ENCODE results near the gene BTK. TPM values are rescaled to one million over a fixed set of nuclear protein-coding genes. Genes with fewer than 3 reads are reported as not detected.

The BTK gene
- total and polyA plus RNA-seq, 4 donors = 15.5 to 29.4 (median 21.4) TPM

GRCh38 chrX:101383679-101384205, 2.2 kb downstream of the BTK start:
- no peak for TF ChIP-seq CTCF (IDR thresholded peaks at IDR 0.05; ENCODE audit: control extremely low read depth, extremely low read depth)
- Histone ChIP-seq H3K27me3 (ENCODE audit: control insufficient read depth in 3 of 3, insufficient read depth in 3 of 3, low read length in 2 of 3) (peaks cover 0 to 13% (median 0%) of the 10 kb centered on the region in 3 donors), H3K4me1 (ENCODE audit: control insufficient read depth in 5 of 5, insufficient read depth in 5 of 5, low read length in 5 of 5) (no peaks in the 10 kb centered on the region), H3K27ac (ENCODE audit: low read depth in 1 of 2, low read length in 1 of 2) (no peak overlapping the region), H3K4me3 (no peak overlapping the region), H3K9me3 (ENCODE audit: control insufficient read depth in 4 of 4, insufficient read depth in 3 of 4, low read length in 3 of 4) (no peaks in the 10 kb centered on the region), H3K36me3 (ENCODE audit: control insufficient read depth in 4 of 4, insufficient read depth in 4 of 4, low read length in 4 of 4) (no peaks in the 10 kb centered on the region), H3K9ac (ENCODE audit: insufficient read depth in 1 of 2, low read length in 2 of 2) (no peak overlapping the region)
- 38 to 59% methylated on average over 4 of the region's 4 CpGs for WGBS, 2 donors
- no peak for ATAC-seq (ENCODE audit: insufficient read depth, low FRiP score)
- peak in 1 of 3 donors; percentile 2 for DNase-seq

- TF ChIP-seq CTCF (IDR thresholded peaks at IDR 0.05; ENCODE audit: control extremely low read depth, extremely low read depth) = no peak
- no peak for DNase-seq
- Histone ChIP-seq H3K36me3 (ENCODE audit: control insufficient read depth in 4 of 4, insufficient read depth in 4 of 4, low read length in 4 of 4) (no peaks in the 10 kb centered on the region), H3K4me1 (ENCODE audit: control insufficient read depth in 5 of 5, insufficient read depth in 5 of 5, low read length in 5 of 5) (no peaks in the 10 kb centered on the region), H3K27ac (ENCODE audit: low read depth in 1 of 2, low read length in 1 of 2) (no peak overlapping the region), H3K9me3 (ENCODE audit: control insufficient read depth in 4 of 4, insufficient read depth in 3 of 4, low read length in 3 of 4) (no peaks in the 10 kb centered on the region), H3K9ac (ENCODE audit: insufficient read depth in 1 of 2, low read length in 2 of 2) (no peak overlapping the region), H3K4me3 (no peak overlapping the region), H3K27me3 (ENCODE audit: control insufficient read depth in 3 of 3, insufficient read depth in 3 of 3, low read length in 2 of 3) (peaks cover 4 to 15% (median 11%) of the 10 kb centered on the region in 3 donors)
- WGBS, 2 donors = 59 to 64% methylated on average over 1 of the region's 1 CpG
- ATAC-seq (ENCODE audit: insufficient read depth, low FRiP score) = no peak
These were observed 8.4 kb downstream of the BTK start for GRCh38 chrX:101377547-101377946.

- WGBS, 2 donors = 43 to 50% methylated on average over 3 of the region's 3 CpGs
- no peak overlapping the region for H3K27ac ChIP-seq (ENCODE audit: low read depth in 1 of 2, low read length in 1 of 2)
- H3K27me3 ChIP-seq (ENCODE audit: control insufficient read depth in 3 of 3, insufficient read depth in 3 of 3, low read length in 2 of 3) = peaks cover 4 to 18% (median 6%) of the 10 kb centered on the region in 3 donors
- H3K9ac ChIP-seq (ENCODE audit: insufficient read depth in 1 of 2, low read length in 2 of 2) = no peak overlapping the region
- ATAC-seq (ENCODE audit: insufficient read depth, low FRiP score) (no peak), DNase-seq (no peak)
- H3K9me3 ChIP-seq (ENCODE audit: control insufficient read depth in 4 of 4, insufficient read depth in 3 of 4, low read length in 3 of 4) = no peaks in the 10 kb centered on the region
- H3K36me3 ChIP-seq (ENCODE audit: control insufficient read depth in 4 of 4, insufficient read depth in 4 of 4, low read length in 4 of 4) = no peaks in the 10 kb centered on the region
- no peak overlapping the region for H3K4me3 ChIP-seq
- TF ChIP-seq CTCF (IDR thresholded peaks at IDR 0.05; ENCODE audit: control extremely low read depth, extremely low read depth) = no peak
- no peaks in the 10 kb centered on the region for H3K4me1 ChIP-seq (ENCODE audit: control insufficient read depth in 5 of 5, insufficient read depth in 5 of 5, low read length in 5 of 5)
These were observed 15.0 kb downstream of the BTK start for GRCh38 chrX:101370888-101371504.

Data from lung (tissue), 12 donors.